ENCODE data around the gene TOB1.

Gene TOB1

DNA sequence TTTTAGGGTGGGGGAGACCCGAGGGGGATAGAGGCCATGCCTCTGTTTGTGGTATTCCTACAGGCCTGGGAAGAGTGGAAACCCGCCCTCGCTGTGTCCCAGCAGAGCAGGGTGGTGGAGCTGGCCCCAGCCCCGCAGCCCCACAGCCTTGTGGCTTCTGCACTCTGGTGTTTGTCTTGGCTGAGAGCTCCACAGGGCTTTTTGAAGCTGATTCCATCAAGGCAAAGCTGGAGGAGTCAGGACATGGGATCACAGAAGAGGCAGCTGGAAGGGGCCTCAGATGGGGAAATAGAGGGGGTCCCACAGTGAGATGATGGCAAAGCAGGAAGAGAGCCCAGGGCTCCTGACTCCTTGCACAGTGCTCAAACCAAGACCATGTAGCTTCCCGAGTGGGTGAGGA is 35.8 kb downstream of the TOB1 start:
- no peak for DNase-seq

DNA sequence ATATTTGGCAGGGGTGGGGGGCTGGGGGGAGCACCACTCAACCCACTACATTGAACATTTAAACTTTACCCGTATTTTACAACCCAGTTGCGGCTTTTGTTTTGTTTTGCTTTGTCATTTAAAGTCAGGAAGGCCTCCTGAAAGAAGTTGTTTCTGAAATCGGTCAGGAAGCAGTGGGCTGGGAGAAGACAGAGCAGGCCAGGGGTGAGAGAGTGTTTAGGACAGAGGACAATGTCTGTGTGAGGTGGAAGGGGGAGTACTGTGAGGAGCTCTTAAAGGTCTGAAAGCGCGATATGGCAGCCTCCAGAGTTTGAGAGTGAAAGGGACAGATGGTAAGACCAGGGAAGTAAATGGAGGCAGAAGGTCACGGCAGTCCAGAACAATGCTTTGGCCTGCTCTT is 36.8 kb downstream of the TOB1 start:
- DNase-seq: no peak

DNA sequence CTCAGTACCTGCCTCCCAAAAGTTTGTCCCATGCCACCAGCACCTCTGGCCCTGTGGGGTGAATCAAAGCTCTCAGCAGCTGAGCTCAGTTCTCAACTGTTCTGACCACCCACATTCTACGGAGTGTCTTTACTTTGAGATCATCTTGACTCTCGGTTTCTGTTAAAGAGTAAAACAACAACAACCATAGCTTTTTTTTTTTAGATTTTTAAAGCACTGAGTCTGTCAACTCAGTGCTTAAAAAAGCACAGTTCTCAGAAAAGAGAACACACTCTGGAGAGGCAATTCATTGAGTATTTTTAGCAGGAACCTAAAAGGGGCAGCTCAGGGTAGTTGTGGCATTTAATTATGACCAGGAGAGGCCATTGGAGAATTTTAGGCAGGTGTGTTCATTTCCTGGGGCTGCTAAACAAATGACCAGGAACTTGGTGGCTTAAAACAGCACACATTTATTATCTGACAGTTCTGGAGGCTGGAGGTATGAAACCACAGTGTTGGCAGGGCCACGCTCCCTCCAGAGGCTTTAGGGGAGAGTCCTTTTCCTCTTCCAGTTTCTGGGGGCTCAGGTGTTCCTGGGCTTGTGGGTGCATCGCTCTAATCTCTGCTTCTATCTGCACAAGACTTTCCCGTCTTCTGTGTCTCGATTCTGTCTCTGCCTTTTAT is 37.5 kb downstream of the TOB1 start:
- no peak for DNase-seq

DNA sequence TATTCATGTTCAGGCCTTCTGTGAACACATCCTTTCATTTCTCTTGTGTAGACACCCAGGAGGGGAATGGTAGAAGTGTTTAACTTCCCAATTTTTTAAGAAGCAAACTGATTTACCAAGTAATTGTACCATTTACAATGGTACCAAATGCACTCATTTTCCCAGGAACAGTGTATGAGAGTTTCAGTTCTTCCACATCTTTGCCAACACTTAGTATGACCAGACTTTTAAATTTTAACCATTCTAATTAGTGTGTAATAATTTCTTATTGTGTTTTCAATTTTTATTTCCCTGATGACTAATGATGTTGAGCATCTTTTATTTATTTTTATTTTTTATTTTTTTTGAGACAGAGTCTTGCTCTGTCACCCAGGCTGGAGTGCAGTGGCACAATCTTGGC is 41.0 kb downstream of the TOB1 start:
- no peak for DNase-seq

DNA sequence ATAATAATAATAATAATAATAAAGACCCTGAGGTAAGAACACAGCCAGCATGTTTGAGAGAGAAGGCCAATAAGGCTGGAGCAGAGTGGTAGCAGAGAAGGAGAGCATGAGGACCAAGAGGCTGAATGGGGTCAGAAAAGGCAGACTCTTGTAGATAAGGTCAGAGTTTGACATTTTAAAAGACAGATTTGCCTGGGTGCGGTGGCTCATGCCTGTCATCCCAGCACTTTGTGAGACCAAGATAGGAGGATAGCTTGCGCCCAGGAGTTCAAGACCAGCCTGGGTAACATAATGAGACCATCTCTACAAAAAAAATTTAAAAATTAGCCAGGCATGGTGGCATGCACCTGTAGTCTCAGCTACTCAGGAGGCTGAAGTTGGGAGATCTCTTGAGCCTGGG is 41.7 kb downstream of the TOB1 start:
- DNase-seq: no peak

DNA sequence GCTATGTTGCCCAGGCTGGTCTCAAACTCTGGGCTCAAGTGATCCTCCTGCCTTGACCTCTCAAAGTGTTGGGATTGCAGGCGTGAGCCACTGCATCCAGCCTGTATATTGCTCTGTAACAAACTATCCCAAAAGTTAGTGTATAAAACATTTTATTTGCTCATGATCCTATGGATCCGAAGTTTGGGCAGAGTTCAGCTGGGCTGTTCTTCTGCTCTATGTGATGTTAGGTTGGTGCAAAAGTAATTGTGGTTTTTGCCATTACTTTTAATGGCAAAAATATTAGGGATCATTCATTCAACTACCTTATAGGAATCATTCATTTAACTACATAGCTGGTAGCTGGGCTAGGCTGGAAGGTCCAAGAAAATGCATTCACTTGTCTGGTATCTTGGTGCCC is 43.6 kb downstream of the TOB1 start:
- DNase-seq: no peak

DNA sequence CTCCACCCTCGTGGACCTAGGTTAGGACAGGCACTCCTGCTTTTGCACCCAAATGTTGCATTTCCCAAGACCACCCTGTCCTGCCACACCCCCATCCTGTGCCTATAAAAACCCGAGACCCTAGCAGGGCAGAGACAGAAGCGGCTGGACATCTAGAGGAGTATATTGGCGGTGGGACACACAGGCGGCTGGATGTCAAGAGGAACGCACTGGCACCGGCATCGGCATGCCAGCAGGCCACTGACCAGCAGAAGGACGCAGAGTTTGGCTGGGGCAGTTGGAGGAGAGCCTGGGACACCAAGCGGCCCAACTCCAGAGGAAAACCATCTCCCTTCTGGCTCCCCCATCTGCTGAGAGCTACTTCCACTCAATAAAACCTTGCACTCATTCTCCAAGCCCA is 45.5 kb downstream of the TOB1 start:
- DNase-seq: no peak

DNA sequence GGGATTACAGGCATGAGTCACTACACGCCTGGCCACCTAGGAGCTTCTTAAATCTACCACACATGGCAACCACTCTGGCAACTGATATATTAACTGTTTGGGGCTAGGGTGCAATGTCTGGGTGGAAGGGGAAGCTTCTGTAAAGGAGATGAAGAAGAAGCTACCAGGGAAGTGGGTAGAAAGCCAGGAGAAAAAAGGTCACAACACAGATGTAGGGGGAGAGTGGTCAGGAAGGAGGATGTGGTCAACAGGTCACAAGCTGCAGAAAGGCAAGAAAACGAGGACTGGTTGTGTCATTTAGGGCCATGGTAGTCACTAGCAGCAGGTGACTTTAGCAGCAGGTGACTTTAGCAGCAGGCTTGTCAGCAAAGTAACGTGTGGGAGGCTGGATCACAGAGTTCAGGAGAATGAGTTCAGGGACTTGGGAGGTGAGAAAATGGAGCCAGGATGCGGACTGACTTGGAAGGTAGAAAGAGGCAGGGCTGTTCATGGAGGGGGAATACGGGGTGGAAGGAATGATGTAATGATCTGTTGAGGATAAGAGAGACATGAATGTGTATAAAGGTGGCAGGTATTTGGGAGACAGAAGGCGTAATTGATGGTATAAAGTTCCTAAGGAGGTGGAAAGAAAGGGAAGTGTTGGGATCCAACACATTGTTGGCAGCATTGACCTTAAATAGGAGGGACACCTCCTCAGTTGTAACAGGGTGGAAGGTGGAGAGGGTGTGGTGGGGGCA is 47.1 kb downstream of the TOB1 start:
- no peak for DNase-seq

DNA sequence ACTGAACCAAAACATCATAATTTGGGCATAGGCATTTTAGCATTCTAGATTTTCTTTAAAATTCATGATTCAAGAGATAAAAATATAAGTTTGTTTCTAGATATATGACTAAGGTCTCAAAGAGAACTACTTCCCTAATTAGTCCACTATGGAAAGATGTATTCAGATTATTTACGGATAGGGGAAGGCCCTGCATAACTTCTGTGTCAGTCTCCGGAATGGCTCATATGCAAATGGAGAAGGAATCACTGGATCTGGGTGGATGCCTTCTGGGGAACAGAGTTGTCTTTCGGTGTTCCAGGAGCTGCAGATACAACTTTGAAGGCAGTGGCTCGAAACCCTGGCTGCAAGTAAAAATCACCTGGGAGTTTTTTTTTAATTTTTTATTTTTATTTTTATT is 47.9 kb downstream of the TOB1 start:
- DNase-seq: no peak

DNA sequence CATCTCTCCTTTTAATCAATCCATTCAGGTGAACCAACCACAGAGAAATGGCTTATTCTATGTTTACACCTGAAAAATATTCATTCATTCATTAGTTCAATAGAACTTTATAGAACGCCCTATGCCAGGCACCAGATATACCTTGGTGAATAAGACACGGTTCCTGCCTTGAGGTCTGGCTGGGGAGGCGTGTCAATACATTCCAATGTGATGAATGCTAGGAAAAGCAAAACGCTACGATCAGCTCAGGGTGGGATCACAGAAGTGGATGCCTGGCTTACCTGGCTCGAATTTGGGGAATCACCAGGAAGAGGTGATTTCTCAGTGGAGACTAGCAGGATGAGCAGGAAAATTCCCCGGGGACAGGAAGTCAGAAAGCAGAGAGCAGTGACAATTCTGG is 48.3 kb downstream of the TOB1 start:
- no peak for DNase-seq

DNA sequence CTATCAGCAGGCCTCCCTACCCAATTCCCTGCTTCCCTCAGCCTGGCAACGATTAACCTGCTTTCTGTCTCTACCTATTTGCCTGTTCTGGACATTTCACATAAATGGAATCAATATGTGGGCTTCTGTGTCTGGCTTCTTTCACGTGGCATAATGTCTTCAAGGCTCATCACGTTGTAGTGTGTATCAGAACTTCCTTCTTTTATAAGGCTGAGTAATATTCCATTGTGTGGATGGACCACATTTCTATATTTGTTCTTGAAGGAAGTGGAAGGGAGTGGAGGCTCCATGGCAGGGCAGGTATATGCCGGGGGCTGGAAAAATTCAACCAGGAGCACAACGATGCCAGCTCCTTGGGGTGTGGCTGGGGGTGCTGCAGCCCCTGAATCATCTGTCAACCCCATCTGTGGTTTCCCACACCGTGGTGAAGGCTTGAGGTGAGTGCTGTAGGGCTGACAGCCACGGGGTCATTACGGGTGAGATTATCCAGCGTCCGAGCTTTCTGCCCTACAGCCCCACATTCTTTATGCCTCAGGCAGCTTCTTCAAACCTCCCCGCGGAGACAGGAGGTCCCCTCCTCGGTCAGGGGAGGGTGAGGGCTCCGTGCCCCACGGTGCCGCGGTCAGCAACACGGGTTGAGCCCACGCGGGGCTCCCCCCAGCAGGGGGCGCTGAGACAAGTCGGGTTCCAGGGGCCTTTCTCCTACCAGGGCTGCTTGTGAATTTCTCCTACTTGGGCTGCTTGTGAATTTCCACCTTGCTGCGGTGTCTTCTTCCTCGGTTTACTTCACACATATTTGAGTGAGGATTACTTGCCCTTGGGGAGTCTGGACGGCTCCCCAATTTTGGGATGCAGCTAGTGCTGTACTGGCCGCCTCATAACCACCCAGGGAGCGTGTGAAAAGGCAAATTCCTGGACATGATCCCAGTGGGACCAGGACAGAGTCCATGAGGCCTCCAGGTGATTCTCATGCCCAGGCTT is 49.1 kb downstream of the TOB1 start:
- DNase-seq: no peak

DNA sequence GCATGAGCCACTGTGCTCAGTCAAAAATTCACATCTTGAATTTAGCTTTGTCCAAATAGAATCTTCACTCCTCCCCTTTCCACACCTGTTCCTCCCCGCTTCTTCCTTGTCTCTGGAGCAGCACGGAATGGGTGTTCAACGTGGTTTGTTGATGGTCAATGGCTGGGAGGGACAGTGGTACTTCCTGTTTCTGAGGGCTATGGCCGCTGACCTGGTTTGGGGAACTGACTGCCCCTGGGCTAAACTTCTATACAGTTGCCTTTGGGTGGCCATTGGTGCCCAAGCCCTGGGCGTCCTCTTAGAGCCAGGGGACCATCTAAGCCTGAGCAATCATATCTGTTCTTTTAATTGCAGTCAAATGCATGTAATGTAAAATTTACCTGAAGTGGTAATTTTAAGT is 49.9 kb downstream of the TOB1 start:
- no peak for DNase-seq

DNA sequence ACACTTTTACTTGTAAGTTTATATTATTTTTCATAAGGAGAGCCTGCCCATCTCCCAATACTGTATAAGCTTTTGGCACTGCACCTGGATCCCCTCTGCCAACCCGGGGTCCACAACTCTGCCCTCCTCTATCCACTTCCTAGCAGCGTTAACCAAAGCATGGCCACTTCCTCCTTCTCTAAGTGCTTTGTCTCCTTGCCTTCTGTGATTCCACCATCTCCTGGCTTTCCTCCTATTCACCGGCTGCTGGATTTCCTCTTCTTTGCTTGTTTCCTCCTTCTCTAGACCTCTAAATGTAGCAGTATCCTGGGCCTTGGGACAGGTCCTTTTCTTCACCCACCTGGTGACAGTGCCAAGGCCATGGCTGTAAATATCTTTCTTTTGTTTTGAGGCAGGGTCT is 50.8 kb downstream of the TOB1 start:
- DNase-seq: no peak

DNA sequence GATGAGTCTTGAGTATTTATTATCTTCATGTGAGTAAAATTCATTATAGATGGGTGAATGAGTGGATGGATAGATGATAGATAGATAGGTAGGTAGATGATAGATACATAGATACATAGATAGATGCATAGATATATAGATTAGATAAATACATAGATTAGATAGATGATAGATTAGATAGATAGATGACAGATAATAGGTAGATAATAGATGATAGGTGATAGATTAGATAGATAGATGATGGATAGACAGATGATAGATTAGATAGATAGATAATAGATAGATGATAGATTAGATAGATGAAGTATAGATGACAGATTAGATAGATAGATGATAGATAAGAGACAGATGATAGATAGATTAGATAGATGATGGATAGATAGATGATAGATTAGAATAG is 52.6 kb downstream of the TOB1 start:
- DNase-seq: no peak

Measured in NCI-H2171 (cell line).